Upper lobe of left lung (tissue), 6 donors: ENCODE data around the gene CUBN. TPM values are rescaled to one million over a fixed set of nuclear protein-coding genes. Genes with fewer than 3 reads are reported as not detected.

Experiments
- ATAC-seq, 2 donors: fragments of 200-7000 bp; cut with Tn5 transposase; one replicate each; pipeline ENCODE4 v1.9.1; 2022; ENCODE audit warnings: mild to moderate bottlenecking in 2 of 2, moderate library complexity in 2 of 2; ENCODE audit not compliant: low FRiP score in 2 of 2
- DNase-seq, 2 donors: peaks; one replicate each; pipeline ENCODE4 v3.0.0-alpha.2; 2019 to 2020
- H3K27ac ChIP-seq, 4 donors: fragments of 200-600 bp; sonication (generic); one replicate each; pipeline ENCODE4 v1.5.1; 2016 to 2019
- H3K27me3 ChIP-seq, 4 donors: fragments of 200-600 bp; sonication (generic); one replicate each; pipeline ENCODE4 v1.5.1; 2017 to 2019
- H3K36me3 ChIP-seq, 4 donors: fragments of 200-600 bp; sonication (generic); one replicate each; pipeline ENCODE4 v1.5.1; 2016 to 2019
- H3K4me1 ChIP-seq, 4 donors: fragments of 200-600 bp; sonication (generic); one replicate each; pipeline ENCODE4 v1.5.1; 2018 to 2019
- H3K4me3 ChIP-seq, 4 donors: fragments of 200-600 bp; sonication (generic); one replicate each; pipeline ENCODE4 v1.5.1; 2017 to 2019; ENCODE audit warnings: mild to moderate bottlenecking in 2 of 4, moderate library complexity in 1 of 4
- H3K9me3 ChIP-seq, 4 donors: fragments of 200-600 bp; sonication (generic); one replicate each; pipeline ENCODE4 v1.5.1; 2018 to 2019
- CTCF ChIP-seq, 6 experiments: fragments of 450-650 bp in 4 of 6; fragments of 200-600 bp in 2 of 6; sonication (generic) in 2 of 6; IDR thresholded peaks; one replicate each; pipeline ENCODE4 v1.5.1; 2016 to 2019; ENCODE audit warnings: antibody characterized with exemption in 6 of 6
- EP300 ChIP-seq, 4 donors: sonication (generic); formaldehyde crosslinking; IDR thresholded peaks; one replicate each; pipeline ENCODE4 v1.5.1; 2017; ENCODE audit warnings: antibody characterized with exemption in 4 of 4, control low read depth in 2 of 4
- POLR2A ChIP-seq, 4 donors: fragments of 450-650 bp; IDR thresholded peaks; one replicate each; pipeline ENCODE4 v1.5.1; 2016 to 2017; ENCODE audit warnings: antibody characterized with exemption in 4 of 4, mild to moderate bottlenecking in 2 of 4
- POLR2AphosphoS5 ChIP-seq, 2 donors: sonication (generic); formaldehyde crosslinking; IDR thresholded peaks; one replicate each; pipeline ENCODE4 v1.5.1; 2017; ENCODE audit warnings: antibody characterized with exemption in 2 of 2
- WGBS, 2 donors: methylation state at CpG; one replicate each; pipeline ENCODE4 v1.1.5; 2017 to 2018; 5-methylcytosine and 5-hydroxymethylcytosine counted together
- total RNA-seq, 6 donors: library from RNA; depleted of rRNA in 4 of 6; stranded (reverse); fragments of >200 nt in 4 of 6; gene quantifications; one replicate each; pipeline versions ENCODE4 v1.1.0 to v1.2.1, GENCODE V29; 2016 to 2021
- donor health status: DM: no; HTN: no; CAD: no; lungs with moderate emphysema.
- donor health status: DM: no; HTN: yes; CAD: no; lungs with severe emphysema.

The CUBN gene
- total RNA-seq, 6 donors from 2014 or later, result 1.0 to 9.4 (median 5.3) TPM

- no peak for DNase-seq
- ATAC-seq, result no peak
- H3K4me3 ChIP-seq, result no peak overlapping the region
- H3K36me3 ChIP-seq, result no peaks in the 10 kb centered on the region
- no peak for TF ChIP-seq CTCF (IDR thresholded peaks at IDR 0.05)
- no peak for TF ChIP-seq POLR2A (IDR thresholded peaks at IDR 0.05)
- no peak for TF ChIP-seq EP300 (IDR thresholded peaks at IDR 0.05)
- TF ChIP-seq POLR2AphosphoS5 (IDR thresholded peaks at IDR 0.05), result no peak
- no peaks in the 10 kb centered on the region for H3K4me1 ChIP-seq
- no peaks in the 10 kb centered on the region for H3K9me3 ChIP-seq
- H3K27ac ChIP-seq, result no peak overlapping the region
- no peaks in the 10 kb centered on the region for H3K27me3 ChIP-seq
- 73 to 82% methylated on average over 4 of the region's 4 CpGs for WGBS, 2 donors
Observed at GRCh38 chr10:16929069-16929468, 200.5 kb downstream of the CUBN start.

GRCh38 chr10:16927546-16927945, 202.1 kb downstream of the CUBN start:
- ATAC-seq (no peak), DNase-seq (no peak)
- 71 to 96% methylated on average over 4 of the region's 4 CpGs for WGBS, 2 donors
- Histone ChIP-seq H3K27me3 (no peaks in the 10 kb centered on the region), H3K36me3 (no peaks in the 10 kb centered on the region), H3K4me3 (no peak overlapping the region), H3K9me3 (no peaks in the 10 kb centered on the region), H3K27ac (no peak overlapping the region), H3K4me1 (no peaks in the 10 kb centered on the region)
- no peak for TF ChIP-seq CTCF (IDR thresholded peaks at IDR 0.05)

GRCh38 chr10:16923726-16924125, 205.9 kb downstream of the CUBN start:
- WGBS, 2 donors, result 94 to 97% methylated on average over 3 of the region's 3 CpGs
- Histone ChIP-seq H3K9me3 (no peaks in the 10 kb centered on the region), H3K27me3 (no peaks in the 10 kb centered on the region), H3K27ac (no peak overlapping the region), H3K4me3 (no peak overlapping the region), H3K36me3 (no peaks in the 10 kb centered on the region), H3K4me1 (no peaks in the 10 kb centered on the region)
- TF ChIP-seq POLR2AphosphoS5 (IDR thresholded peaks at IDR 0.05), result no peak
- TF ChIP-seq POLR2A (IDR thresholded peaks at IDR 0.05), result no peak
- TF ChIP-seq EP300 (IDR thresholded peaks at IDR 0.05), result no peak
- no peak for TF ChIP-seq CTCF (IDR thresholded peaks at IDR 0.05)
- DNase-seq (no peak), ATAC-seq (no peak)

- Histone ChIP-seq H3K27ac (no peak overlapping the region), H3K36me3 (no peaks in the 10 kb centered on the region), H3K4me1 (no peaks in the 10 kb centered on the region), H3K4me3 (no peak overlapping the region), H3K27me3 (no peaks in the 10 kb centered on the region), H3K9me3 (no peaks in the 10 kb centered on the region)
- TF ChIP-seq EP300 (IDR thresholded peaks at IDR 0.05) (no peak), POLR2AphosphoS5 (IDR thresholded peaks at IDR 0.05) (no peak), CTCF (IDR thresholded peaks at IDR 0.05) (no peak), POLR2A (IDR thresholded peaks at IDR 0.05) (no peak)
- DNase-seq (no peak), ATAC-seq (no peak)
- WGBS, 2 donors, result 32 to 85% methylated on average over 2 of the region's 2 CpGs
Observed at GRCh38 chr10:16923309-16923708, 206.3 kb downstream of the CUBN start.

- DNase-seq, result no peak
- H3K4me1 ChIP-seq, result no peaks in the 10 kb centered on the region
- 55 to 64% methylated on average over 9 of the region's 9 CpGs for WGBS, 2 donors
Observed at GRCh38 chr10:16919121-16919982, 210.3 kb downstream of the CUBN start.

More at GRCh38 chr10:16919121-16919982, 210.3 kb downstream of the CUBN start:
- Histone ChIP-seq H3K27ac (no peak overlapping the region), H3K4me3 (no peak overlapping the region), H3K27me3 (no peaks in the 10 kb centered on the region), H3K36me3 (no peaks in the 10 kb centered on the region), H3K9me3 (no peaks in the 10 kb centered on the region)
- ATAC-seq, result no peak
- TF ChIP-seq CTCF (IDR thresholded peaks at IDR 0.05), result no peak
- no peak for TF ChIP-seq POLR2A (IDR thresholded peaks at IDR 0.05)
- no peak for TF ChIP-seq EP300 (IDR thresholded peaks at IDR 0.05)
- no peak for TF ChIP-seq POLR2AphosphoS5 (IDR thresholded peaks at IDR 0.05)
